IMR-90 (cell line): ENCODE measurements around the gene RPS6KA2. TPM values are rescaled to one million over a fixed set of nuclear protein-coding genes. Genes with fewer than 3 reads are reported as not detected.

Source experiments
- ATAC-seq: fragments of 200-7000 bp; cut with Tn5 transposase; 2 replicates; pipeline ENCODE4 v1.9.1; 2020; ENCODE audit warnings: low read depth, mild to moderate bottlenecking, moderate library complexity
- BruUV-seq: library from RNA; stranded (reverse); fragments of 400-500 nt; replicated peaks from 2 replicates; lab custom pipeline; 2021; lab: Mats Ljungman, UMichigan
- CTCF ChIA-PET: fragments of 300-600 bp; formaldehyde crosslinking; extraction: SDS; loops from one replicate; lab custom pipeline; 2021; ENCODE audit warnings: antibody characterized with exemption; lab: Yijun Ruan, JAX
- POLR2A ChIA-PET: fragments of 300-600 bp; sonication (Branson Sonifier 250); formaldehyde crosslinking; loops from one replicate; lab custom pipeline; 2022; ENCODE audit warnings: antibody characterized with exemption; ENCODE audit not compliant: unreplicated experiment; lab: Charles Lee
- DNase-seq: peaks from one replicate; pipeline ENCODE4 v3.0.0; 2013
- H2AFZ ChIP-seq: replicated peaks from 2 replicates; pipeline ENCODE3; 2013; ENCODE audit warnings: low read length, mild to moderate bottlenecking; ENCODE audit not compliant: poor library complexity
- H2AK5ac ChIP-seq: 2 replicates; pipeline ENCODE4 v1.6.1; 2013; ENCODE audit warnings: low read depth, low read length, inconsistent platforms
- H2AK9ac ChIP-seq: replicated peaks from 2 replicates; pipeline ENCODE3; 2013; ENCODE audit warnings: mild to moderate bottlenecking, low read depth, low read length, moderate library complexity; ENCODE audit not compliant: poor library complexity
- H2BK120ac ChIP-seq: 2 replicates; pipeline ENCODE4 v1.6.1; 2013; ENCODE audit warnings: low read depth, low read length, inconsistent platforms
- H2BK15ac ChIP-seq: 3 replicates; pipeline ENCODE4 v1.6.1; 2013; ENCODE audit warnings: low read depth, low read length, inconsistent platforms
- H2BK20ac ChIP-seq: 2 replicates; pipeline ENCODE4 v1.6.1; 2013; ENCODE audit warnings: low read depth, mild to moderate bottlenecking, inconsistent platforms, low read length, moderate library complexity
- H2BK5ac ChIP-seq: 2 replicates; pipeline ENCODE4 v1.6.1; 2013; ENCODE audit warnings: mild to moderate bottlenecking, low read depth, low read length, inconsistent platforms; ENCODE audit not compliant: poor library complexity, severe bottlenecking
- H3K14ac ChIP-seq: replicated peaks from 2 replicates; pipeline ENCODE4 v1.6.1; 2013; ENCODE audit warnings: low read depth, low read length, inconsistent platforms
- H3K18ac ChIP-seq: 2 replicates; pipeline ENCODE4 v1.6.1; 2013; ENCODE audit warnings: low read depth, low read length, control low read depth
- H3K23ac ChIP-seq: 2 replicates; pipeline ENCODE4 v1.6.1; 2013; ENCODE audit warnings: low read depth, low read length, inconsistent platforms
- H3K27ac ChIP-seq: 2 replicates; pipeline ENCODE4 v1.5.1; 2013; ENCODE audit warnings: mild to moderate bottlenecking, control low read depth, low read length; ENCODE audit not compliant: insufficient read depth
- H3K27me3 ChIP-seq: 2 replicates; pipeline ENCODE4 v1.6.1; 2013; ENCODE audit warnings: low read length; ENCODE audit not compliant: control insufficient read depth, insufficient read depth
- H3K36me3 ChIP-seq: 2 replicates; pipeline ENCODE4 v1.6.1; 2013; ENCODE audit warnings: low read length, mixed read lengths; ENCODE audit not compliant: control insufficient read depth, insufficient read depth
- H3K4ac ChIP-seq: 2 replicates; pipeline ENCODE4 v1.6.1; 2013; ENCODE audit warnings: low read depth, low read length, inconsistent platforms
- H3K4me1 ChIP-seq: 2 replicates; pipeline ENCODE4 v1.6.1; 2013; ENCODE audit warnings: low read length, mixed read lengths; ENCODE audit not compliant: control insufficient read depth, insufficient read depth
- H3K4me2 ChIP-seq: 2 replicates; pipeline ENCODE4 v1.6.1; 2013; ENCODE audit warnings: low read depth, mild to moderate bottlenecking, control low read depth, low read length, moderate library complexity
- H3K4me3 ChIP-seq: 2 replicates; pipeline ENCODE4 v1.5.1; 2013; ENCODE audit warnings: low read depth, mild to moderate bottlenecking, control low read depth, low read length, moderate library complexity; ENCODE audit not compliant: insufficient read depth
- H3K56ac ChIP-seq: 2 replicates; pipeline ENCODE4 v1.6.1; 2013; ENCODE audit warnings: low read length, inconsistent platforms; ENCODE audit not compliant: insufficient read depth; ENCODE audit errors: extremely low read depth
- H3K79me1 ChIP-seq, 2 experiments: 2 replicates each; pipeline ENCODE4 v1.6.1; 2013; ENCODE audit warnings: low read length in 2 of 2, inconsistent platforms in 1 of 2, low read depth in 1 of 2
- H3K9ac ChIP-seq: 2 replicates; pipeline ENCODE4 v1.6.1; 2013; ENCODE audit warnings: low read depth, low read length, control low read depth
- H3K9me1 ChIP-seq: 2 replicates; pipeline ENCODE4 v1.6.1; 2013; ENCODE audit warnings: low read length, inconsistent platforms; ENCODE audit not compliant: insufficient read depth
- H3K9me3 ChIP-seq: 2 replicates; pipeline ENCODE4 v1.6.1; 2013; ENCODE audit warnings: low read length; ENCODE audit not compliant: control insufficient read depth, insufficient read depth
- H4K20me1 ChIP-seq: 2 replicates; pipeline ENCODE4 v1.6.1; 2013; ENCODE audit warnings: low read length, inconsistent platforms; ENCODE audit not compliant: insufficient read depth
- H4K5ac ChIP-seq: 2 replicates; pipeline ENCODE4 v1.6.1; 2013; ENCODE audit warnings: mild to moderate bottlenecking, low read depth, low read length, control low read depth
- H4K8ac ChIP-seq, 2 experiments: 2 replicates each; pipeline ENCODE4 v1.6.1; 2013; ENCODE audit warnings: low read depth in 2 of 2, low read length in 2 of 2, control low read depth in 1 of 2, inconsistent platforms in 1 of 2
- H4K91ac ChIP-seq: 2 replicates; pipeline ENCODE4 v1.6.1; 2013; ENCODE audit warnings: low read depth, low read length, inconsistent platforms; ENCODE audit not compliant: insufficient read depth
- CTCF ChIP-seq: conservative IDR thresholded peaks from 2 replicates; pipeline ENCODE4 v1.5.1; 2012; ENCODE audit warnings: mild to moderate bottlenecking, low read depth, low read length, improper control_type of control experiment
- MXI1 ChIP-seq: IDR thresholded peaks from 2 replicates; pipeline ENCODE4 v1.6.1; 2012; ENCODE audit warnings: low read depth, mild to moderate bottlenecking, low read length, moderate library complexity, borderline replicate concordance
- NFE2L2 ChIP-seq: fragments of 150-350 bp; IDR thresholded peaks from 2 replicates; pipeline ENCODE4 v1.6.1; 2016; ENCODE audit warnings: low read depth, mild to moderate bottlenecking, low read length
- RFX5 ChIP-seq: IDR thresholded peaks from 2 replicates; pipeline ENCODE4 v1.8.0; 2012; ENCODE audit warnings: low read depth, mild to moderate bottlenecking, low read length, moderate library complexity
- SMC3 ChIP-seq: fragments of 150-350 bp; IDR thresholded peaks from 2 replicates; pipeline ENCODE4 v1.6.1; 2016; ENCODE audit warnings: low read depth, mild to moderate bottlenecking, antibody characterized with exemption, low read length, moderate library complexity
- USF2 ChIP-seq: fragments of 150-350 bp; IDR thresholded peaks from 2 replicates; pipeline ENCODE4 v1.6.1; 2017; ENCODE audit warnings: mild to moderate bottlenecking, antibody characterized with exemption, low read length, low read depth
- WGBS, 2 experiments: methylation state at CpG; one replicate each; pipeline versions ENCODE4 v1.1.5 to v1.1.7; 2013; ENCODE audit warnings: missing lambda C conversion rate in 2 of 2; ENCODE audit not compliant: insufficient read length in 1 of 2; ENCODE audit errors: extremely low coverage in 2 of 2; 5-methylcytosine and 5-hydroxymethylcytosine counted together
- dilution Hi-C: fragments of 300-500 bp; cut with HindIII; formaldehyde crosslinking; loops from one replicate; pipeline ENCODE4 v1.14.3; 2018; ENCODE audit warnings: low sequenced_read_pairs; ENCODE audit not compliant: unreplicated experiment
- in situ Hi-C: fragments of 300-500 bp; cut with MboI; formaldehyde crosslinking; loops from 3 replicates; pipeline ENCODE4 v1.14.3; 2019; ENCODE audit warnings: low sequenced_read_pairs, inconsistent platforms, mixed read lengths
- intact Hi-C: fragments of 100-400 bp; cut with micrococcal nuclease; formaldehyde crosslinking; loops from 2 replicates; pipeline ENCODE4 v1.10.0; 2022
- polyA plus RNA-seq, 3 experiments: library from polyadenylated mRNA; depleted of rRNA; stranded (reverse); fragments of >200 nt; gene quantifications; 2 replicates each; pipeline ENCODE4 v1.2.3, GENCODE V29; 2012; ENCODE audit warnings: low replicate concordance in 1 of 3
- total RNA-seq: library from RNA; depleted of rRNA; stranded (reverse); fragments of >200 nt; gene quantifications from 2 replicates; pipeline ENCODE4 v1.2.3, GENCODE V29; 2012

The RPS6KA2 gene
- total and polyA plus RNA-seq, 2 of the 4 experiments (the other 2 are of a cell fraction): 26.9 to 31.3 TPM

GRCh38 chr6:166559662-166560061 is 67.4 kb downstream of the RPS6KA2 start:
- intact Hi-C loops: no loop called here
- H3K23ac ChIP-seq: no peak overlapping the region
- no peak overlapping the region for H2AK9ac ChIP-seq
- H2BK20ac ChIP-seq: no peak overlapping the region
- H4K5ac ChIP-seq: no peak overlapping the region
- no peak overlapping the region for H3K4ac ChIP-seq
- no peak overlapping the region for H3K56ac ChIP-seq
- ChIA-PET CTCF (no interaction called here), POLR2A (no interaction called here)
- H3K14ac ChIP-seq: no peak overlapping the region
- no peak overlapping the region for H2AFZ ChIP-seq
- no peak for TF ChIP-seq CTCF
- no peak for TF ChIP-seq USF2
- no peak for TF ChIP-seq RFX5
- no peak for TF ChIP-seq SMC3
- no peak for TF ChIP-seq NFE2L2
- no peak for TF ChIP-seq MXI1
- no peaks in the 10 kb centered on the region for H3K27me3 ChIP-seq
- H4K8ac ChIP-seq: no peak overlapping the region
- no peak overlapping the region for H2BK15ac ChIP-seq
- no peak overlapping the region for H2BK120ac ChIP-seq
- no peak for DNase-seq
- no peak overlapping the region for H3K9ac ChIP-seq
- in situ Hi-C loops: loop anchor here (5.0 kb wide), 1 partner anchor 68 kb away; the partner anchor contains the start of gene RPS6KA2
- no peak overlapping the region for H3K27ac ChIP-seq
- peaks cover 11% of the 10 kb centered on the region for H3K4me1 ChIP-seq
- H3K79me1 ChIP-seq: peaks cover 26 to 31% of the 10 kb centered on the region in 2 experiments
- peaks cover 5% of the 10 kb centered on the region; the same call in 1 of the 2 replicates for H3K9me3 ChIP-seq
- no CpG with 5 or more reads among the region's 1 CpG for WGBS, 2 experiments
- H3K4me3 ChIP-seq: no peak overlapping the region
- BruUV-seq: no TSS peak
- dilution Hi-C loops: no loop called here
- H3K9me1 ChIP-seq: peaks cover 5% of the 10 kb centered on the region; the same call in 1 of the 2 replicates
- H2BK5ac ChIP-seq: no peak overlapping the region
- H3K4me2 ChIP-seq: no peak overlapping the region
- H4K91ac ChIP-seq: no peak overlapping the region
- peaks cover 3% of the 10 kb centered on the region; the same call in 1 of the 2 replicates for H4K20me1 ChIP-seq
- no peak overlapping the region for H3K18ac ChIP-seq
- no peak overlapping the region for H2AK5ac ChIP-seq
- ATAC-seq: no peak
- peaks cover 22% of the 10 kb centered on the region for H3K36me3 ChIP-seq
